Measurements from ENCODE around the gene APIP. TPM values are rescaled to one million over a fixed set of nuclear protein-coding genes. Genes with fewer than 3 reads are reported as not detected.

The APIP gene
- polyA plus RNA-seq, 1 of the 3 experiments (the other 2 are of a cell fraction) = 21.3 TPM

DNA sequence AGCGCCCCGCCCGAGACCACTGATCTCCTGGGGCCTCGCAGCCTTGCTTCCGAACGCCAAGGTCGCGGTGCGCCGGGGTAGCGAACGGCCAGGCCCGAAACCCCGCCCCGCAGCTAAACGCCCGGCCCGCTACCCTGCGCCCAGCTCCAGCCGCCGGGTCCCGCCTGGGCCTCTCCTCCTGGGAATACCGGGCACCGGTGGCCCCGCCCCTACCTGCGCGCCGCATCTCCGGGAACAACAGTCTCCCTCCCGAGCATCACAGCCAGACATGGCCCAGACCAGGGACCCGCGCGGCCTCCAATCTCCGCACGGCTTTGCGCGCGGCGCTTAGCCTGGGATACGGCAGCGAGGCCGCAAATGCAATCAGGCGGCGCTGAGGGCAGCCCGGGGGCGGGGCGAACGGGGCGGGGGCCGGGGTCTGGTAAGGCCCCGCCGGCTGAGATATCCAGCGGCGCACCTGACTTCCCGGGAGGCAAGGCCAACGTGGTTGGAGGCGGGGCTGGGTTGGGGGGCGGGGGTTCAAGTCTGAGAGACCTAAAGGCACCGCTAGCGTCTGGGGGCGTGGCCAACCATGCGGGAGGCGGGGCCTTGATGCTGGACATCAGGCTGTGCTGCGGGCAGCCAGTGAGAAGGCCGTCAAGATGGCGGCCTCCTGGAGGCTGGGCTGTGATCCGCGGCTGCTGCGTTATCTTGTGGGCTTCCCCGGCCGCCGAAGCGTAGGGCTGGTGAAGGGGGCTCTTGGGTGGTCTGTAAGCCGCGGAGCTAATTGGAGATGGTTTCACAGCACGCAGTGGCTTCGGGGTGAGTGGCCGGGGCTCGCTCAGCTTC is at the start of gene APIP, which contains the start of gene PDHX (continued):
- TF ChIP-seq, protein P1, sequence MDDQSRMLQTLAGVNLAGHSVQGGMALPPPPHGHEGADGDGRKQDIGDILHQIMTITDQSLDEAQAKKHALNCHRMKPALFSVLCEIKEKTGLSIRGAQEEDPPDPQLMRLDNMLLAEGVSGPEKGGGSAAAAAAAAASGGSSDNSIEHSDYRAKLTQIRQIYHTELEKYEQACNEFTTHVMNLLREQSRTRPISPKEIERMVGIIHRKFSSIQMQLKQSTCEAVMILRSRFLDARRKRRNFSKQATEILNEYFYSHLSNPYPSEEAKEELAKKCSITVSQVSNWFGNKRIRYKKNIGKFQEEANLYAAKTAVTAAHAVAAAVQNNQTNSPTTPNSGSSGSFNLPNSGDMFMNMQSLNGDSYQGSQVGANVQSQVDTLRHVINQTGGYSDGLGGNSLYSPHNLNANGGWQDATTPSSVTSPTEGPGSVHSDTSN (IDR thresholded peaks at IDR 0.05) = no peak; the same call in 1 of the 2 replicates
- TF ChIP-seq TAF1 (IDR thresholded peaks at IDR 0.05; ENCODE audit: borderline replicate concordance, low read depth, low read length) = peak; percentile 79
- TF ChIP-seq, protein P2, sequence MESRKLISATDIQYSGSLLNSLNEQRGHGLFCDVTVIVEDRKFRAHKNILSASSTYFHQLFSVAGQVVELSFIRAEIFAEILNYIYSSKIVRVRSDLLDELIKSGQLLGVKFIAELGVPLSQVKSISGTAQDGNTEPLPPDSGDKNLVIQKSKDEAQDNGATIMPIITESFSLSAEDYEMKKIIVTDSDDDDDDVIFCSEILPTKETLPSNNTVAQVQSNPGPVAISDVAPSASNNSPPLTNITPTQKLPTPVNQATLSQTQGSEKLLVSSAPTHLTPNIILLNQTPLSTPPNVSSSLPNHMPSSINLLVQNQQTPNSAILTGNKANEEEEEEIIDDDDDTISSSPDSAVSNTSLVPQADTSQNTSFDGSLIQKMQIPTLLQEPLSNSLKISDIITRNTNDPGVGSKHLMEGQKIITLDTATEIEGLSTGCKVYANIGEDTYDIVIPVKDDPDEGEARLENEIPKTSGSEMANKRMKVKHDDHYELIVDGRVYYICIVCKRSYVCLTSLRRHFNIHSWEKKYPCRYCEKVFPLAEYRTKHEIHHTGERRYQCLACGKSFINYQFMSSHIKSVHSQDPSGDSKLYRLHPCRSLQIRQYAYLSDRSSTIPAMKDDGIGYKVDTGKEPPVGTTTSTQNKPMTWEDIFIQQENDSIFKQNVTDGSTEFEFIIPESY (IDR thresholded peaks at IDR 0.05; ENCODE audit: borderline replicate concordance, low read depth) = no peak
- peak; percentile 90 for TF ChIP-seq POLR2AphosphoS5 (IDR thresholded peaks at IDR 0.05; ENCODE audit: low read depth, low read length)
- TF ChIP-seq NRF1 (IDR thresholded peaks at IDR 0.05; ENCODE audit: low read depth, low read length) = no peak
- peak; percentile 96 for TF ChIP-seq YY1 (IDR thresholded peaks at IDR 0.05; ENCODE audit: low read depth)
- TF ChIP-seq, protein P3, sequence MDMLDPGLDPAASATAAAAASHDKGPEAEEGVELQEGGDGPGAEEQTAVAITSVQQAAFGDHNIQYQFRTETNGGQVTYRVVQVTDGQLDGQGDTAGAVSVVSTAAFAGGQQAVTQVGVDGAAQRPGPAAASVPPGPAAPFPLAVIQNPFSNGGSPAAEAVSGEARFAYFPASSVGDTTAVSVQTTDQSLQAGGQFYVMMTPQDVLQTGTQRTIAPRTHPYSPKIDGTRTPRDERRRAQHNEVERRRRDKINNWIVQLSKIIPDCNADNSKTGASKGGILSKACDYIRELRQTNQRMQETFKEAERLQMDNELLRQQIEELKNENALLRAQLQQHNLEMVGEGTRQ (IDR thresholded peaks at IDR 0.05; ENCODE audit: borderline replicate concordance, low read depth, low read length) = no peak

DNA sequence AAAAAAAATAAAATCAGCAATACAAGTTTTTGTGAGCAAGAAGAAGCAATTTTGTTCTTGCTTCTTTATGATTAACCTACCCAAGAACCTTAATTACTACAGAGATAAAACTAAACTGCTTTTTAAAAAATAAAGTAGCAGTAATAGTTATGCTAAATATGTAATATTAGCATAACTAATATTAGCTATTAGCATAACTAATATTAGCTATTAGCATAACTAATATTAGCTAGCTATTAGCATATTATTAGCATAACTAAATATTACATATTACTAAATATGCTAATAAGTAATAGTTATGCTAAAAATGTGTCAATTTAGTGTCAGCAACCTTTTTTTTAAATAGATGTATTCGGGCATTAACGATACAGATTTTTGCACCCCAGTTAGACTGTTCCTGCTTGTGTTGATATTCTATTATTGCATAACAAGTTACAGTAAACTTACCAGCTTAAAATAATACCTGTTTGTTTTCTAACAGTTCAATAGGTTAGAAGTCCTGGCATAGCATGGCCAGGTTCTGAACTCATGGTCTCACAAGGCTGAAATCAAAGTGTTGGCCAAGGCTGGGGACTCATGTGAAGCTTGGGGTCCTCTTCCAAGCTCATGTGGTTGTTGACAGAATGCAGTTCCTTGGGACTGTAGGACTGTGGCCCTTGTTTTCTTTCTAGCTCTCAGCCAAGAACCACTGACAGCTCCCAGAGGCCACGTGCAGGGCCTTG is 48.6 kb upstream of the APIP start:
- Histone ChIP-seq H3K4me1 (ENCODE audit: control insufficient read depth in 1 of 2, insufficient read depth in 2 of 2, low read depth in 1 of 2, low read length in 1 of 2) (peaks cover 0 to 16% of the 10 kb centered on the region in 2 experiments; a peak in 2 of 4 replicates), H3K9me2 (0 out of 2 replicates have a peak, but pooled peaks cover 4% of the 10 kb centered on the region), H4K20me1 (ENCODE audit: insufficient read depth) (no peaks in the 10 kb centered on the region), H3K36me3 (replicated peaks in 1 of 2; ENCODE audit: control insufficient read depth in 1 of 2, insufficient read depth in 2 of 2, low read length in 1 of 2) (peaks cover 12 to 54% of the 10 kb centered on the region in 2 experiments), H3K4me2 (no peak overlapping the region), H3K9me3 (no peaks in the 10 kb centered on the region), H3K79me2 (ENCODE audit: insufficient read depth) (no peaks in the 10 kb centered on the region), H3F3A (replicated peaks; ENCODE audit: insufficient read depth) (peaks cover 6% of the 10 kb centered on the region), H3K4me3 (ENCODE audit: low read depth in 2 of 2, low read length in 1 of 2) (no peak overlapping the region), H3K27ac (ENCODE audit: low read depth in 2 of 2, low read length in 1 of 2) (no peak overlapping the region), H3K27me3 (ENCODE audit: insufficient read depth) (no peaks in the 10 kb centered on the region), H2AFZ (ENCODE audit: low read depth) (no peak overlapping the region), H3K9ac (no peak overlapping the region)
- WGBS (ENCODE audit: low lambda C conversion rate) = 59% methylated on average over 3 of the region's 3 CpGs
- DNase-seq = no peak
- POLR2A ChIA-PET = no interaction called here
- CTCF ChIA-PET = interaction anchor here (0.6 to 1.2 kb wide), 5 partner anchors 38 to 427 kb away, joined by 3 to 4 read pairs (median 3); no protein-coding TSS in a partner anchor
- TF ChIP-seq, protein P3 (IDR thresholded peaks at IDR 0.05; ENCODE audit: borderline replicate concordance, low read depth, low read length) = no peak
- TF ChIP-seq FOSL2 (IDR thresholded peaks at IDR 0.05; ENCODE audit: borderline replicate concordance, low read depth) (no peak), MEF2A (IDR thresholded peaks at IDR 0.05; ENCODE audit: borderline replicate concordance, low read depth) (no peak), NRF1 (IDR thresholded peaks at IDR 0.05; ENCODE audit: low read depth, low read length) (no peak), FOXJ3 (CRISPR knock-in tag; IDR thresholded peaks at IDR 0.05) (no peak), YY1 (IDR thresholded peaks at IDR 0.05; ENCODE audit: low read depth) (no peak), SMC3 (IDR thresholded peaks at IDR 0.05; ENCODE audit: low read depth, low read length) (no peak), POLR2AphosphoS5 (IDR thresholded peaks at IDR 0.05; ENCODE audit: low read depth, low read length) (no peak), RCOR1 (IDR thresholded peaks at IDR 0.05; ENCODE audit: low read length) (no peak), JUND (IDR thresholded peaks at IDR 0.05) (no peak), CHD2 (IDR thresholded peaks at IDR 0.05; ENCODE audit: low read length, partially characterized antibody) (no peak), TCF12 (IDR thresholded peaks at IDR 0.05) (no peak)
- TF ChIP-seq, protein P1 (IDR thresholded peaks at IDR 0.05) = no peak
- TF ChIP-seq, protein P4, sequence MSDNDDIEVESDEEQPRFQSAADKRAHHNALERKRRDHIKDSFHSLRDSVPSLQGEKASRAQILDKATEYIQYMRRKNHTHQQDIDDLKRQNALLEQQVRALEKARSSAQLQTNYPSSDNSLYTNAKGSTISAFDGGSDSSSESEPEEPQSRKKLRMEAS (IDR thresholded peaks at IDR 0.05; ENCODE audit: low read depth) = no peak
- TF ChIP-seq, protein P5, sequence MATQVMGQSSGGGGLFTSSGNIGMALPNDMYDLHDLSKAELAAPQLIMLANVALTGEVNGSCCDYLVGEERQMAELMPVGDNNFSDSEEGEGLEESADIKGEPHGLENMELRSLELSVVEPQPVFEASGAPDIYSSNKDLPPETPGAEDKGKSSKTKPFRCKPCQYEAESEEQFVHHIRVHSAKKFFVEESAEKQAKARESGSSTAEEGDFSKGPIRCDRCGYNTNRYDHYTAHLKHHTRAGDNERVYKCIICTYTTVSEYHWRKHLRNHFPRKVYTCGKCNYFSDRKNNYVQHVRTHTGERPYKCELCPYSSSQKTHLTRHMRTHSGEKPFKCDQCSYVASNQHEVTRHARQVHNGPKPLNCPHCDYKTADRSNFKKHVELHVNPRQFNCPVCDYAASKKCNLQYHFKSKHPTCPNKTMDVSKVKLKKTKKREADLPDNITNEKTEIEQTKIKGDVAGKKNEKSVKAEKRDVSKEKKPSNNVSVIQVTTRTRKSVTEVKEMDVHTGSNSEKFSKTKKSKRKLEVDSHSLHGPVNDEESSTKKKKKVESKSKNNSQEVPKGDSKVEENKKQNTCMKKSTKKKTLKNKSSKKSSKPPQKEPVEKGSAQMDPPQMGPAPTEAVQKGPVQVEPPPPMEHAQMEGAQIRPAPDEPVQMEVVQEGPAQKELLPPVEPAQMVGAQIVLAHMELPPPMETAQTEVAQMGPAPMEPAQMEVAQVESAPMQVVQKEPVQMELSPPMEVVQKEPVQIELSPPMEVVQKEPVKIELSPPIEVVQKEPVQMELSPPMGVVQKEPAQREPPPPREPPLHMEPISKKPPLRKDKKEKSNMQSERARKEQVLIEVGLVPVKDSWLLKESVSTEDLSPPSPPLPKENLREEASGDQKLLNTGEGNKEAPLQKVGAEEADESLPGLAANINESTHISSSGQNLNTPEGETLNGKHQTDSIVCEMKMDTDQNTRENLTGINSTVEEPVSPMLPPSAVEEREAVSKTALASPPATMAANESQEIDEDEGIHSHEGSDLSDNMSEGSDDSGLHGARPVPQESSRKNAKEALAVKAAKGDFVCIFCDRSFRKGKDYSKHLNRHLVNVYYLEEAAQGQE (IDR thresholded peaks at IDR 0.05; ENCODE audit: low read depth, low read length) = no peak

Data from SK-N-SH (cell line).